ENCODE results near the gene NRXN2. TPM values are rescaled to one million over a fixed set of nuclear protein-coding genes. Genes with fewer than 3 reads are reported as not detected.
"Not testable (repeated sequence)": the region's sequence is repeated elsewhere in the genome, so short reads cannot be mapped to it uniquely, and the experiment has no call there.

NRXN2 gene
- total RNA-seq, 2 donors from 2014 or later, result 0.85 to 1.4 TPM

GRCh38 chr11:64564947-64565889, 157.8 kb downstream of the NRXN2 start:
- H3K27ac ChIP-seq, result no peak overlapping the region
- no peaks in the 10 kb centered on the region for H3K36me3 ChIP-seq
- no peak for DNase-seq (ENCODE audit: low spot score)
- no peaks in the 10 kb centered on the region for H3K27me3 ChIP-seq
- no peak for TF ChIP-seq CTCF (IDR thresholded peaks at IDR 0.05)
- no peaks in the 10 kb centered on the region for H3K9me3 ChIP-seq
- no peak overlapping the region for H3K4me3 ChIP-seq
- no peaks in the 10 kb centered on the region for H3K4me1 ChIP-seq

GRCh38 chr11:64564419-64564818, 158.6 kb downstream of the NRXN2 start:
- DNase-seq (ENCODE audit: low spot score), result no peak
- no peaks in the 10 kb centered on the region for H3K9me3 ChIP-seq
- no peak overlapping the region for H3K4me3 ChIP-seq
- no peaks in the 10 kb centered on the region for H3K36me3 ChIP-seq
- no peak overlapping the region for H3K27ac ChIP-seq
- TF ChIP-seq CTCF (IDR thresholded peaks at IDR 0.05), result no peak
- H3K4me1 ChIP-seq, result no peaks in the 10 kb centered on the region
- H3K27me3 ChIP-seq, result no peaks in the 10 kb centered on the region

- DNase-seq (ENCODE audit: low spot score), result no peak
- TF ChIP-seq CTCF (IDR thresholded peaks at IDR 0.05), result no peak
- Histone ChIP-seq H3K27me3 (no peaks in the 10 kb centered on the region), H3K4me1 (no peaks in the 10 kb centered on the region), H3K36me3 (no peaks in the 10 kb centered on the region), H3K4me3 (no peak overlapping the region), H3K9me3 (no peaks in the 10 kb centered on the region), H3K27ac (no peak overlapping the region)
These were observed 159.0 kb downstream of the NRXN2 start for GRCh38 chr11:64563966-64564365.

GRCh38 chr11:64562723-64563351, 160.2 kb downstream of the NRXN2 start:
- H3K27me3 ChIP-seq, result no peaks in the 10 kb centered on the region
- H3K36me3 ChIP-seq, result no peaks in the 10 kb centered on the region
- DNase-seq (ENCODE audit: low spot score), result no peak
- peaks cover 0 to 5% of the 10 kb centered on the region in 2 donors for H3K4me1 ChIP-seq
- H3K4me3 ChIP-seq, result no peak overlapping the region
- no peak for TF ChIP-seq CTCF (IDR thresholded peaks at IDR 0.05)
- H3K9me3 ChIP-seq, result no peaks in the 10 kb centered on the region
- no peak overlapping the region for H3K27ac ChIP-seq

GRCh38 chr11:64561984-64562722, 160.8 kb downstream of the NRXN2 start:
- Histone ChIP-seq H3K9me3 (no peaks in the 10 kb centered on the region), H3K4me3 (no peak overlapping the region), H3K27me3 (no peaks in the 10 kb centered on the region), H3K27ac (no peak overlapping the region), H3K4me1 (peaks cover 0 to 5% of the 10 kb centered on the region in 2 donors), H3K36me3 (no peaks in the 10 kb centered on the region)
- no peak for DNase-seq (ENCODE audit: low spot score)
- TF ChIP-seq CTCF (IDR thresholded peaks at IDR 0.05), result no peak

GRCh38 chr11:64561429-64561828, 161.6 kb downstream of the NRXN2 start:
- H3K27ac ChIP-seq; H3K27me3 ChIP-seq; H3K4me3 ChIP-seq; H3K9me3 ChIP-seq; H3K36me3 ChIP-seq; DNase-seq (ENCODE audit: low spot score); H3K4me1 ChIP-seq: not testable (repeated sequence)

Measured in right atrium auricular region (tissue), 2 donors.